Nephron (organoid): ENCODE data around the gene SLC48A1.
"Not testable (repeated sequence)": the region's sequence is repeated elsewhere in the genome, so short reads cannot be mapped to it uniquely, and the experiment has no call there.

Experiments
- H3K27ac Mint-ChIP-seq, 3 experiments: 2 replicates each; pipeline ENCODE4 v1.8.0; 2020; ENCODE audit warnings: mixed read lengths in 3 of 3, mild to moderate bottlenecking in 2 of 3, moderate library complexity in 1 of 3
- H3K27me3 Mint-ChIP-seq: 2 replicates; pipeline ENCODE4 v1.8.0; 2021; ENCODE audit warnings: low read depth, mild to moderate bottlenecking, moderate library complexity, mixed read lengths
- H3K36me3 Mint-ChIP-seq: 2 replicates; pipeline ENCODE4 v1.8.0; 2020; ENCODE audit warnings: low read depth, mixed read lengths
- H3K4me1 Mint-ChIP-seq: 2 replicates; pipeline ENCODE4 v1.8.0; 2020; ENCODE audit warnings: mixed read lengths
- H3K4me3 Mint-ChIP-seq, 3 experiments: 2 replicates each; pipeline ENCODE4 v1.8.0; 2020; ENCODE audit warnings: mild to moderate bottlenecking in 3 of 3, mixed read lengths in 3 of 3, moderate library complexity in 2 of 3
- H3K9me3 Mint-ChIP-seq: 2 replicates; pipeline ENCODE4 v1.8.0; 2020; ENCODE audit warnings: mixed read lengths
- TF ChIP-seq, protein P1 (sequence below), 3 experiments: fragments of 200-600 bp; sonication (generic); IDR thresholded peaks; one replicate each; pipeline ENCODE4 v1.5.0; 2021; ENCODE audit warnings: antibody characterized with exemption in 3 of 3; ENCODE audit not compliant: unreplicated experiment in 3 of 3

Gene SLC48A1

GRCh38 chr12:47813511-47814196 is 40.6 kb downstream of the SLC48A1 start:
- H3K4me1 Mint-ChIP-seq: peaks cover 72% of the 10 kb centered on the region
- H3K4me3 Mint-ChIP-seq: peak overlapping the region; percentile 63 to 77 (median 70)
- TF ChIP-seq, protein P1, sequence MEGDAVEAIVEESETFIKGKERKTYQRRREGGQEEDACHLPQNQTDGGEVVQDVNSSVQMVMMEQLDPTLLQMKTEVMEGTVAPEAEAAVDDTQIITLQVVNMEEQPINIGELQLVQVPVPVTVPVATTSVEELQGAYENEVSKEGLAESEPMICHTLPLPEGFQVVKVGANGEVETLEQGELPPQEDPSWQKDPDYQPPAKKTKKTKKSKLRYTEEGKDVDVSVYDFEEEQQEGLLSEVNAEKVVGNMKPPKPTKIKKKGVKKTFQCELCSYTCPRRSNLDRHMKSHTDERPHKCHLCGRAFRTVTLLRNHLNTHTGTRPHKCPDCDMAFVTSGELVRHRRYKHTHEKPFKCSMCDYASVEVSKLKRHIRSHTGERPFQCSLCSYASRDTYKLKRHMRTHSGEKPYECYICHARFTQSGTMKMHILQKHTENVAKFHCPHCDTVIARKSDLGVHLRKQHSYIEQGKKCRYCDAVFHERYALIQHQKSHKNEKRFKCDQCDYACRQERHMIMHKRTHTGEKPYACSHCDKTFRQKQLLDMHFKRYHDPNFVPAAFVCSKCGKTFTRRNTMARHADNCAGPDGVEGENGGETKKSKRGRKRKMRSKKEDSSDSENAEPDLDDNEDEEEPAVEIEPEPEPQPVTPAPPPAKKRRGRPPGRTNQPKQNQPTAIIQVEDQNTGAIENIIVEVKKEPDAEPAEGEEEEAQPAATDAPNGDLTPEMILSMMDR (IDR thresholded peaks at IDR 0.05; ENCODE audit: unreplicated experiment in 3 of 3): no peak
- H3K27me3 Mint-ChIP-seq: no peaks in the 10 kb centered on the region
- peak overlapping the region; percentile 88 to 98 (median 95) for H3K27ac Mint-ChIP-seq
- H3K36me3 Mint-ChIP-seq: no peaks in the 10 kb centered on the region
- H3K9me3 Mint-ChIP-seq: no peaks in the 10 kb centered on the region

DNA sequence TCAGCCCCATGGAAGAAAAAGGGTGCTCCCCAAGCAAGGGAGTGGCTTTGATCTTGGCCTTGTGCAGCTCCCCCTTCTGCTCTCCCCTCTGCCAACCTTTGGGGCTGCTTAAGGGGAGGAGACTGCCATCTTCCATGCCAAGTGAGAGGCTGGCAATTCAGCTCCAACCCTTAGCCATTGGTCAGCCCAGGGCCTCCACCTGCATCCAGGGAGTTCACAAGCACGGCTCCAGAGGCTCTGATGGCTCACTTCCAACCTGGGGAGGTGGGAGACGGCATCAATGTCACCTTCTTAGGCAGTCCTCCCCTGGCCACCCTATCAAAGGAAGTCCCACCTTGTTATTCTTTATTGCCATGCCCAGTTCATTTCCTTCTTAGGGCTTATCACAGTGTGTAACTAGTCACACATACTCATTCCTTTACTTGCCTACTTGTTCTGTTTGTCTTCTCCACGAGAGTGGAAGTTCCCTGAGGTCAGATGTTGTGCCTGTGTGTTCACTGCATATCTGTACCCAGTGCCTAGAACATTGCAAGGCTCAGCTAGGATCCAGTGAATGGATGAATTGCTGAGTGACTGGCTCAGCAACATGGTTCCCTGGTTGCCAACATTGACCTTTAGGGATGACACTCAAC is 41.6 kb downstream of the SLC48A1 start:
- TF ChIP-seq, protein P1 (IDR thresholded peaks at IDR 0.05; ENCODE audit: unreplicated experiment in 3 of 3): no peak
- H3K9me3 Mint-ChIP-seq: no peaks in the 10 kb centered on the region
- H3K4me1 Mint-ChIP-seq: peaks cover 66% of the 10 kb centered on the region
- H3K27ac Mint-ChIP-seq: peak overlapping the region; percentile 88 to 98 (median 95)
- no peaks in the 10 kb centered on the region for H3K27me3 Mint-ChIP-seq
- H3K36me3 Mint-ChIP-seq: no peaks in the 10 kb centered on the region
- peak overlapping the region in 2 of 3 experiments; percentile 10 to 19 for H3K4me3 Mint-ChIP-seq

DNA sequence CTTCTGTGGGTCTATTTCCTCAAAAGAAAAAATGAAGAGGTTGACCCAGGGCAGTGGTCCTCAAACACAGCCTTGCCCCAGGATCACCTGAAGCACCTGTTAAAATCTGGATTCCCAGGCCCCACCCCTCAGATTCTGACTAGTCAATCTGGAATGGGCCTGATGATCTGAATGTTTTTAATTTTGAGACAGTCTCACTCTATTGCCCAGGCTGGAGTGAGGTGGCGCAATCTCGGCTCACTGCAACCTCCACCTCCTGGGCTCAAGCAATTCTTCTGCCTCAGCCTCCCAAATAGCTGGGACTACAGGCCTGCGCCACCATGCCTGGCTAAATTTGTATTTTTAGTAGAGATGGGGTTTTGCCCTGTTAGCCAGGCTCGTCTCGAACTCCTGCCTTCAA is 42.4 kb downstream of the SLC48A1 start:
- H3K27ac Mint-ChIP-seq: peak overlapping the region; percentile 88 to 98 (median 95)

DNA sequence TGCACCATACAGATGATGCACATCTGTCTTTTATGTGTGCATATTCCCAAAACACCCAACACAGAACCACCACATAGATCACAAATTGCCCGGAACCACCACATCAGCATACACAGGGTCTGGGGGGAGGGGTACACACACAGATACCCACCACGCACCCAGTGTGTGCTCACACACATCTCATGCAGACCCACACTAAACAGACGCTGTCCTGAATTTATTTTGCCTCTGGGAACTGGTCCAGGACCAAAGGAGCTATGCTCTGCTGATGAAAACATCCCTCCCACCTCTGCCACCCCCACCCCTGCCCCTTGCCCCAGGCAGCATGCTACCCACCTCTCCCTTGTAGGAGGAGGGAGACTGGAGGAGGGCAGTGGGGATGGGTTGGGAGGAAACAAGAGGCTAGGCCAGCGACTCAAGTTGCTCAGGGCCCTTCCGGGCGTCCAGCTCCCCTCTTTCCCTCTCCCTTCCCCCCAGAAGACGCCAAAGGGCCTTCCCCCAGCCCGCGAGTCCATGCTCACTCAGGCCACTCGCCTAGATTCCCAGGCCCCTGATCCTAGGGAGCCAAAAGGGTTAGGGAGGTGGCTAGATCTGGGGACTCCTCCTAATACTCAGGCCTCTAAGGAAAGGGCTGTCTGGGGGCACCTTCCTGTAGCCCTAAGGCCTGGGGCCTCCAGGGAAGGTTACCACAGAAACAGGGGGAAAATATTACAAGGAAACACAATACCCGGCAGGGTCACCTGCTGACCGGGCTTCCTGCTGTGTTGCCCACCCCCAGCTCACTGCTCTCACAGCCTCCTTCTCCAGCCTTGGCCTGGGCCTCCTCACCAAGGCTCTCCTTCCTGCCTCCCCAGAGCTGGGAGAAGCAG is 43.6 kb downstream of the SLC48A1 start:
- Mint-ChIP-seq H3K4me1 (peaks cover 68% of the 10 kb centered on the region), H3K9me3 (no peaks in the 10 kb centered on the region), H3K27ac (peak overlapping the region; percentile 92 to 96 (median 94)), H3K36me3 (no peaks in the 10 kb centered on the region), H3K27me3 (no peaks in the 10 kb centered on the region), H3K4me3 (peak overlapping the region; percentile 89 to 94 (median 94))
- TF ChIP-seq, protein P1 (IDR thresholded peaks at IDR 0.05; ENCODE audit: unreplicated experiment in 3 of 3): no peak

More for the DNA sequence above, 42.4 kb downstream of the SLC48A1 start:
- not testable (repeated sequence) for H3K36me3 Mint-ChIP-seq, H3K4me3 Mint-ChIP-seq, H3K27me3 Mint-ChIP-seq, H3K9me3 Mint-ChIP-seq
- H3K4me1 Mint-ChIP-seq: peaks cover 68% of the 10 kb centered on the region

GRCh38 chr12:47817272-47818006 is 44.4 kb downstream of the SLC48A1 start:
- TF ChIP-seq, protein P1 (IDR thresholded peaks at IDR 0.05; ENCODE audit: unreplicated experiment in 3 of 3): no peak
- no peaks in the 10 kb centered on the region for H3K9me3 Mint-ChIP-seq
- H3K4me1 Mint-ChIP-seq: peaks cover 68% of the 10 kb centered on the region
- peak overlapping the region; percentile 92 to 96 (median 94) for H3K27ac Mint-ChIP-seq
- no peaks in the 10 kb centered on the region for H3K27me3 Mint-ChIP-seq
- peak overlapping the region; percentile 89 to 94 (median 94) for H3K4me3 Mint-ChIP-seq
- no peaks in the 10 kb centered on the region for H3K36me3 Mint-ChIP-seq
